HG02938 (cell line): ENCODE data around the gene DOK7.

Experiments used
- ATAC-seq: cut with Tn5 transposase; IDR thresholded peaks from one replicate; pipeline ENCODE4 v1.9.1; 2021; ENCODE audit warnings: mild to moderate bottlenecking, moderate library complexity; ENCODE audit not compliant: unreplicated experiment

DOK7 gene

GRCh38 chr4:3485011-3485791, 22.1 kb downstream of the DOK7 start:
- no peak for ATAC-seq

- ATAC-seq, result no peak
Measured at GRCh38 chr4:3485886-3486540, 22.9 kb downstream of the DOK7 start.

GRCh38 chr4:3486541-3487540, 23.7 kb downstream of the DOK7 start:
- ATAC-seq, result no peak

- ATAC-seq, result no peak
Measured at GRCh38 chr4:3487861-3488260, 24.8 kb downstream of the DOK7 start.

- ATAC-seq, result no peak
Measured at GRCh38 chr4:3488820-3489219, 25.7 kb downstream of the DOK7 start.

GRCh38 chr4:3489451-3489962, 26.4 kb downstream of the DOK7 start:
- ATAC-seq, result no peak

- ATAC-seq, result no peak
Measured at GRCh38 chr4:3491681-3492405, 28.7 kb downstream of the DOK7 start.

GRCh38 chr4:3492741-3493719, 29.9 kb downstream of the DOK7 start:
- ATAC-seq, result no peak

- ATAC-seq, result no peak
Measured at GRCh38 chr4:3493720-3494461, 30.8 kb downstream of the DOK7 start.

- no peak for ATAC-seq
Measured at GRCh38 chr4:3494462-3494871, 31.4 kb downstream of the DOK7 start.

GRCh38 chr4:3495204-3495975, 32.3 kb downstream of the DOK7 start:
- no peak for ATAC-seq

- no peak for ATAC-seq
Measured at GRCh38 chr4:3496021-3496420, 32.9 kb downstream of the DOK7 start.

- ATAC-seq, result no peak
Measured at GRCh38 chr4:3497095-3497494, 34.0 kb downstream of the DOK7 start.

- no peak for ATAC-seq
Measured at GRCh38 chr4:3497523-3498389, 34.6 kb downstream of the DOK7 start.

GRCh38 chr4:3498407-3498806, 35.3 kb downstream of the DOK7 start:
- no peak for ATAC-seq

- no peak for ATAC-seq
Measured at GRCh38 chr4:3498901-3499510, 35.9 kb downstream of the DOK7 start.
